HG02870 (cell line): ENCODE results near the gene HABP4.

Experiments used
- ATAC-seq: cut with Tn5 transposase; IDR thresholded peaks from one replicate; pipeline ENCODE4 v1.9.1; 2021; ENCODE audit warnings: mild to moderate bottlenecking, moderate library complexity; ENCODE audit not compliant: unreplicated experiment

The HABP4 gene

GRCh38 chr9:96476013-96476412 is 26.0 kb downstream of the HABP4 start:
- no peak for ATAC-seq

DNA sequence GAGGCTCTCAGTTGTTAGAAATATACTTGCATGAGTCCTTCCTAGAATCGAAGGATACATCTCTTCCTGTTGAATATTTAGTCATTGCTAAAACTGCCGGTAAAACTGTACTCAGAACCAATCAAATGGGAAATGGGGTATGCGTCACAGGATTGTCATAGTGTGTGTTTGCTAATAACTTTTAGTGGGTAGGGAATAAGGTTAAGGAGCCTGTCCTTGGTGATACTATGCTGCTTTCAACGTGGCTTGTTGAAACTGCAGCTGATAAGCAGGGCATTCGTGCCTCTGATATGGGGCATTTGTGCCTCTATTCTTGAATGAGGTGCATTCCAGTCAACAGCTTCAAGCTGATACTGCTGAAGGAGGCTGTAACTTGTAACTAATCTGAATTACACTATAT is 26.6 kb downstream of the HABP4 start:
- ATAC-seq: no peak

DNA sequence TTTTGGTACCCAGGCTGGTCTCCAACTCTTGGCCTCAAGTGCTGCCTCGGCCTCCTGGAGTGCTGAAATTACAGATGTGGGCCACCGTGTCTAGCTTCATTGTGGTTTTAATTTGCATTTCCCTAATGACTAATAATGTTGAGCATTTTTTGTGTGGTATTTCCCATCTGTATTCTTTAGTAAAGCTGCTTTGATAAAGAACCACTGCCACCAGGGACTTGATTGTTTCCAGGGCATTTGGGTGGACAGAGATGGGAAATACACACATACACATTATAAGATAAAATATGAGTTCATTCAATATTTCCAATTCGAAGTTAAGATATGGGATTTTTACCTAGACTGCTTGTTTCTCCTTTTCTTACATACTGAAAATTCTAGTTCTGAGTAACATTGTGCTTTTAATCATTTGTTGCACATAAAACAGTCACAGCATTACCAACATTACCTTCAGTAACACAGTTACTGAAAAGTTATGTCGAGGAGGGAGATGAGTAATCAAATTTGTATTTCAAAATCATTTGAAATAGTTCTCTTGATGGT is 28.9 kb downstream of the HABP4 start:
- ATAC-seq: peak; percentile 83

DNA sequence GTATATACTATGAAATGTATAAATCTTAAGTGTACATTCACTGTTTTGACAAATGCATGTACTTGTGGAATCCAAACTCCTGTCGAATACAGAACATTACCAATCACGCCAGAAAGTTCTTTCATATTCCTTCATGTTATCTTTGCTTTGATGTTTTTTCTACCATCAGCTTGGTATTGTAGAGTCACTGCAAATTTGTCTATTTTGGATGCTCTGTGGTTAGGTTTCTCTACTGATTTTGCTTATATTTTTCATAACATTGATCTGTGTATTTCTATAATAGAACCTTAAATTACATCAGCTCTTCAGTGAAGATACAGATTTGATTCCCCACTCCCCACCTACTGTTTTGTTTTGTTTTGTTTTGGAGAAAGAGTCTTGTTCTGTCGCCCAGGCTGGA is 30.8 kb downstream of the HABP4 start:
- no peak for ATAC-seq

DNA sequence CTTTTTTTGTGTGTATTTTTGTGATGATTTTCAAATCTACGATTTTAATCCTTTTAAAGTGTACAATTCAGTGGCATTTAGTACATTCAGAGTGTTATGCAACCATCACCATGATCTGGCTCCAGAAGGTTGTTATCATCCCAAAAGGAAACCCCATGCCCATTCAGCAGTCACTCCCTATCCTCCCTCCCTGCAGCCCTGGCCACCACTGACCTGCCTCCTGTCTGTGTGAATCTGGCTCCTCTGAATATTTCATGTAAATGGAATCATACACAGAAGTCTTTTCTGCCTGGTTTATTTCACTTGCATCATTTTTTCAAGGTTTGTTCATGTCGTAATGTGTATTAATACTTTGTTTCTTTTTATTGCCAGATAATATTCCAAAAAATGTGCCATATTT is 32.5 kb downstream of the HABP4 start:
- no peak for ATAC-seq

- ATAC-seq: no peak
Observed at GRCh38 chr9:96483197-96483596, 33.2 kb downstream of the HABP4 start.

- ATAC-seq: no peak
Observed at GRCh38 chr9:96483733-96484390, 33.9 kb downstream of the HABP4 start.

DNA sequence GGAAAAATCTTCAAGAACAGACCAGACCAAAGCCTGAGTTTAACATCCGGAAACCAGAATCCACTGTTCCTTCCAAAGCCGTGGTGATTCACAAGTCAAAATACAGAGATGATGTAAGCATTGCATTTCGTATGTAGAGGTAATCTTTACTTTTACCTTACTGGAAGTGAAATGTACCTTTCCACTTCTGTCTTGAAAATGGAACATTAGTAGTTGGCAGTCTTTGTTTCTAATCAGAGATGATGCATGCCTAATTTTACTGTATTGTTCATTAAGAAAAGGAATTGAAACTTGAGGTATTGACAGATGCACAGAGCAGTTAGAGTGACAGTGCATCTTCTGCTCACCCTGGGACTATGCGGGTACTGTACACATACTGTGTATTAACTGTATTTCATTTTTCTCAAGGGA is 34.6 kb downstream of the HABP4 start:
- peak; percentile 92 for ATAC-seq

DNA sequence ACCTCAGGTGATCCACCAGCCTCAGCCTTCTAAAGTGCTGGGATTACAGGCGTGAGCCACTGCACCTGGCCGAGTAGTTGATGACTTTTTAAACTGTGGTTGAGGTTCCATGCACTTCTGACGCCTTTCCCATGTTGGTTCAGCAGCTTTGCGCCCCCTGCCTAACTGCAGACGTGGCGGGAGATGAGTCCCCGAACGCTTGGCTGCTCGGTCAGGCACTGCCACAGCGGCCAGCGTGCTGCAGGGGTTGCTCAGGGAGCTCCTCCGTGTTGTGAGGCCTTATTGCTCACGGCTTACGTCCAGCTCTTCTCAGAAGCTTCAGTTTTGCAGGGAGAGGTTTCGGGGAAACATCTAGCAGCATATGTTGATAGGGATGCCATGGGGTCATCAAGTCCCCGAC is 35.3 kb downstream of the HABP4 start:
- no peak for ATAC-seq

GRCh38 chr9:96486386-96487028 is 36.5 kb downstream of the HABP4 start:
- ATAC-seq: no peak

DNA sequence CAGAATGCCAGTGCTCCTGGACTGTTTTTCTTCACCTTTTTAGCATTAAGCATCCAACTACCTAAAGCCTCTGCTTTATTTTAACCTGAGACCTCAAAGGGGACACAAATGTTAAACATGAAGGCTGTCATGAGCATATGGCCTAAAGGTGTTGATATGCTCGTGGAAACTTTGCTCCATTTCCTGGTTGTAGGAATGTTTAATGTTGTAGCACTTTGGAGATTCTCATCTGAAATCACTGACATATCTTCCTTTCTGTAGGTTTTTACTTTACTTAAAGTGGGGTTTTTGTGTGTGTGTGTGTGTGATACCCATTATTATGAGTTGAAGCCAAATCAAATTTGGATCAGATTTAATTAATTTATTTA is 37.0 kb downstream of the HABP4 start:
- ATAC-seq: no peak

DNA sequence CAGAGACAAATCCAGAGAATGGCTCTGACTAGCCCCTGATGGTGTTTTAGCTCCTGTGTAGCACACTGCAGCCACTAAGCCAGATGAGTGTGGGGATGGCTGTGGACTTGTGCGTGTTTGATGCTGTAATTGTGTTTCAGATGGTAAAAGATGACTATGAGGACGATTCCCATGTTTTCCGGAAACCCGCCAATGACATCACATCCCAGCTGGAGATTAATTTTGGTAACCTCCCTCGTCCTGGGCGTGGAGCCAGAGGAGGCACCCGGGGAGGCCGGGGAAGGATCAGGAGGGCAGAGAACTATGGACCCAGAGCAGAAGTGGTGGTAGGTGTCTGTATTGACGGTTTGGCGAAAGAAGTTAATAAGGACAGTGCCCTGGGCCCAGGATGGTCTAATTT is 38.0 kb downstream of the HABP4 start:
- no peak for ATAC-seq

- no peak for ATAC-seq
Observed at GRCh38 chr9:96489482-96489979, 39.6 kb downstream of the HABP4 start.

GRCh38 chr9:96490534-96491078 is 40.6 kb downstream of the HABP4 start:
- no peak for ATAC-seq

DNA sequence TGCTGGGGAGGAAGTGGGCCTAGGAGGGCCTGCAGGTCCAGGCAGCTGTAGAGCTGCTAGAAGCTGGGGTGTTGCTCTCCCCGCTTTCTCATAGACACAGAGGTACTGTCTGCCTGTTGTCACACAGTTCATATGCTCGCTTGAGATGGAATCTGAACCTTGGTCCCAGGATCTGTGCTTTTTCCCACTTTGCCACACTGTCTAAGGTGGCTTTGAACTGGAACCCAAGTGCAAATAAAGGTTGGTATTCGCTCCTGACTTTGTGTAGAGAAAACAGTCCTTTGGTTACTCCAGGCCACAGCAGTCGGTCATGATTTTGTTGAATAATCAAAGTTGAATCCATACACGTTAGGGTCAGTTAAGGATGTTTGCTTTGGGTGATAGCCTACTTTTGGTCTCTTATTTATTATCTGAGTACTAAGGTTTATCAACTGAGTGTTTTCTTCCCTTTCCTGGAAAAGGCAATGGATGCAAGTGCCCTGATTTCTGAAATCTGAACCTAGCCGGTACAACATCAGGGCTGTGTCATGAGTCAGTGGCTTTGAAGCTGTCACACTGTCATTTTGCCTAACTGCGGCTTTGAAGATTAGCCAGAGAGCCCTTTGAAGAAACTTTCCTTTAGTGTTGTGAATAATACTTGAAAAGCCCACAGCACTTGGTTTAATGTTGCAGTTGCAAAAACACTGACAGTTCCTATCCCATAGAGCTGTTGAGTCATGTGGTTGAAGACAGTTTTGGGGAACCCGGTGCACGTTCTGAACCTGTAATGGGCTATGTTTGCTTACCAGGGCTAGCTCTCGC is 41.3 kb downstream of the HABP4 start:
- ATAC-seq: no peak

DNA sequence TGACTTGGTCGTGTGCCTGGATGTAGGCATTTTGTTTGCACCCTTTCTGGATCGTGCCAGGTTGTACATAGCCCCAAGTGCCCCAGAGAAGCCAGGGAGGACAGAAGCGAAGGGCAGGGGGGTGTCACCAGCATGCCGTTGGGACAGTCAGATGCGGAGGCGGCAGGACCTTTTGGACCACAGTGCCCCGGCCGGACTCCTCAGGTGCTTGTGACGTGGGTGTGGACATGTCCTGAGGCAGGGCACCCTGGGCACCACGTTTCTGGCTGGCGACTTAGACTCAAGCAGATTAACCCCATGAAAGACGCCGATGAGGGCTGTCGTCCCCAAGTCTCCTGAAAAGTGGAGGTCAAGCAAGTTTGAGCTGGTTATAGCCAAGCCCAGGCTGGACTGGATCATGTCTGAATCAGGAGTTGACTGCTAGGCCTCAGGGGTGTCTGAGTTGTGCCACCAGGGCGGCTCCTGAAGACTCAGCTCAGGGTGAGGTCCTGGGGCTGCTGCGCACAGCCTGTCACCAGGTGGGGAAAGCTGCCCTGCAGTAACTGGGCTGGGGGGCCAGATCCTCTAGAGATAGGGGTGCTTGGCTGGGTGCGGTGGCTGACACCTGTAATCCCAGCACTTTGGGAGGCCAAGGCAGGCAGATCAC is 42.0 kb downstream of the HABP4 start:
- ATAC-seq: no peak

DNA sequence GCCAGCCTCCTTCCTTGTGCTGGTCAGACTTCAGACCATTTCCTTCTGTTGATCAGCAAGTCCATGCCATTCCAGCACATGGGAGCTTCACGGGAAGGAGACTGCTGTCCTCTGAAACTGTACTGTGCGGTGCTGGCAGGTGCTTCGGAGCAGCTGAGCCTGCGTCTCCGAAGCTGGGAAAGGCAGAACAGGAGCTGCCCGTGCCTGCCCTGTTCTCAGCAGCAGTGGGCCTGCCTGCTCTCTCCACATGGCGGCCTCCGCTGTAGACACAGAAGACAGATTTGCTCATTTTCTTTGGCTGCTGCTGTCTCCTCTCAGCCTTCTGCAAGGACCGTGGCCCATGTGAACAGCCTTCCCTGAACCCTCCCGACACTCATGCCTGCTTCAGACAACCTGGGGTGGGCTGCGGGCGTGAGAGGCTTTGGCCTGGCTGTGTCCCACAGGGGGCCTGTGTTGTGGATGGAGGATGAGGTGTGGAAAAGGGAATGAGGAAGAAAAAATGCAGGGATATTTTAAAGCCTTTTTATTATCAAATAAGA is 43.1 kb downstream of the HABP4 start:
- no peak for ATAC-seq

- ATAC-seq: no peak
Observed at GRCh38 chr9:96493757-96494156, 43.8 kb downstream of the HABP4 start.

DNA sequence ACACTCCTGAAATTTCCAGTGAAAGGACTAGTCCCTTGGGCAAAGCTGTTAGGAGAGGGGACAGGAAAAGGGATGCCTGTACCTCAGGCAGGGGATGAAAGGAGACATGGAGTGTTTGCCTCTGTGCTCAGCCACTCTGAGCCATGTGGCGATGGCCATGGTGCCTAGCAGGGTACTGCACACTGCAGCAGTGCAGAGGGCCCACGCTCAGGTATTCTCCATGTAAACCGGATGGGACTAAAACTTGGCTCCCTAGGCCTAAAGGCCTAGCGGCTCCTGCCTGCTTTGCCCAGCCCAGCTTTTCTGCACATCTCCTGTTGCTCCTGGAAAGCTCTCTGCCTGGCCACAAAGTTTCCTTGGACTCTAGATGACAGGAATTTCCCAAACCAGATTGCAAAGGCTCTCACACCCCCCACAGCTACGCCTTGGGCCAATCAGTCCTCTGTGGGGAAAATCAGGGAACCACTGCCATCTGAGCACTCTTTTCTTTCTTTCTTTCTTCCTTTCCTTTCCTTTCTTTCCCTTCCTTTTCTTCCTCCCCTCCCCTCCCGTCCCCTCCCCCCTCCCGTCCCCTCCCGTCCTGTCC is 44.3 kb downstream of the HABP4 start:
- ATAC-seq: no peak

DNA sequence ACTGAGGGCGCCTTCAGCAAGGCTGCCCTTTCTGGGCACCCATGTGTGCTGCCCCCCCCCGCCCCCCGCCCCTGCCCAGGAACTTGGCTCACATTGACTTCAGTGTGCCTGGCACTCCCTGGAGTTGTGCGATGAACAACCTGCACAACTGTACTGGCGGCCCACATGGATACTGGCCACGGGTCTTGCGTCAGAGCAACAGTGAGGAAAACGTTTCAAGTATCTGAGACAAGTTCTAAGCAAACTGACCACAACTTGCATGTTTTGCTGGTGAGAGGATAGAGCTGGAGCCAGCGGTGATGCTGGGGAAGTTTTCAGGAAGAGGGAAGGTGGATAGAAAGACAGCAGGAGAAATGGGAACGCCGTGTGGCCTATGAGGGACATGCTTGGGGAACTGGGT is 45.4 kb downstream of the HABP4 start:
- ATAC-seq: no peak
